Measurements from ENCODE around the gene HINFP.

HINFP gene, protein sequence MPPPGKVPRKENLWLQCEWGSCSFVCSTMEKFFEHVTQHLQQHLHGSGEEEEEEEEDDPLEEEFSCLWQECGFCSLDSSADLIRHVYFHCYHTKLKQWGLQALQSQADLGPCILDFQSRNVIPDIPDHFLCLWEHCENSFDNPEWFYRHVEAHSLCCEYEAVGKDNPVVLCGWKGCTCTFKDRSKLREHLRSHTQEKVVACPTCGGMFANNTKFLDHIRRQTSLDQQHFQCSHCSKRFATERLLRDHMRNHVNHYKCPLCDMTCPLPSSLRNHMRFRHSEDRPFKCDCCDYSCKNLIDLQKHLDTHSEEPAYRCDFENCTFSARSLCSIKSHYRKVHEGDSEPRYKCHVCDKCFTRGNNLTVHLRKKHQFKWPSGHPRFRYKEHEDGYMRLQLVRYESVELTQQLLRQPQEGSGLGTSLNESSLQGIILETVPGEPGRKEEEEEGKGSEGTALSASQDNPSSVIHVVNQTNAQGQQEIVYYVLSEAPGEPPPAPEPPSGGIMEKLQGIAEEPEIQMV

GRCh38 chr11:119121008-119121810 is at the start of gene HINFP:
Gene HINFP (plus strand): TSS chr11:119121580. CDS start chr11:119126945, 5,365 bp downstream.
- DNase-seq (ENCODE audit: low spot score): peak; percentile 94
- FAIRE-seq: peak; percentile 83

DNA sequence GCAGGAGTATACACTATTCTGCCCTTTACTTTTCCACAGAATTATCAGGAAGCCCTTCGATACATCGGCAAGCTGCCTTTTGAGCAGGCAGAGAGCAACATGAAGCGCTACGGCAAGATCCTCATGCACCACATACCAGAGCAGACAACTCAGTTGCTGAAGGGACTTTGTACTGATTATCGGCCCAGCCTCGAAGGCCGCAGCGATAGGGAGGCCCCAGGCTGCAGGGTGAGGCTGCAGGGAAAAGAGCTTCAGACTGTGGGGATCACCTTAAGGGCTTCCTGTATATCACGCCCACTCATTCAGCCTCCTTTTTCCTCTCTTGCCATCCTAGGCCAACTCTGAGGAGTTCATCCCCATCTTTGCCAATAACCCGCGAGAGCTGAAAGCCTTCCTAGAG is 43.5 kb upstream of the HINFP start:
- no peak for FAIRE-seq
- no peak for DNase-seq (ENCODE audit: low spot score)

DNA sequence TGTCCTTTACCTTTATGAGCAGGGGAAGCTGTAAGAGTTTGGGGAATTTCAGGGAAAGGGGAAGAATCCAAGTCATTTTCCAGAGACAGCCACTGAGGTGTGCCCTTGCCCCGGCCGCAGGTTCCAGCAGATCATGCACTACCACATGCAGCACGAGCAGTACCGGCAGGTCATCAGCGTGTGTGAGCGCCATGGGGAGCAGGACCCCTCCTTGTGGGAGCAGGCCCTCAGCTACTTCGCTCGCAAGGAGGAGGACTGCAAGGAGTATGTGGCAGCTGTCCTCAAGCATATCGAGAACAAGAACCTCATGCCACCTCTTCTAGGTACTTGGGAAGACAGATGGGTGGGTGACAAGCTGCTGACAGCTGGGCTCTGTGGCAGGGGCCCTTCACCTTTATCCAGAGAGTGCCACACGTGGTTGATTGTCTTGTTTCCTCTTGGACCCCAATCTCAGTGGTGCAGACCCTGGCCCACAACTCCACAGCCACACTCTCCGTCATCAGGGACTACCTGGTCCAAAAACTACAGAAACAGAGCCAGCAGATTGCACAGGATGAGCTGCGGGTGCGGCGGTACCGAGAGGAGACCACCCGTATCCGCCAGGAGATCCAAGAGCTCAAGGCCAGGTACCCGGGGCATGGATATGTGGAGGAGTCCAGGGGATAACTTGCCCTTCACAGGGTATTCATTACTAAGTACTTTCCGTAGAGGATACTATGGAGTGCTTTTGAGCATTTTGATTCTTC is 42.5 kb upstream of the HINFP start:
- FAIRE-seq (no peak), DNase-seq (ENCODE audit: low spot score) (no peak)

DNA sequence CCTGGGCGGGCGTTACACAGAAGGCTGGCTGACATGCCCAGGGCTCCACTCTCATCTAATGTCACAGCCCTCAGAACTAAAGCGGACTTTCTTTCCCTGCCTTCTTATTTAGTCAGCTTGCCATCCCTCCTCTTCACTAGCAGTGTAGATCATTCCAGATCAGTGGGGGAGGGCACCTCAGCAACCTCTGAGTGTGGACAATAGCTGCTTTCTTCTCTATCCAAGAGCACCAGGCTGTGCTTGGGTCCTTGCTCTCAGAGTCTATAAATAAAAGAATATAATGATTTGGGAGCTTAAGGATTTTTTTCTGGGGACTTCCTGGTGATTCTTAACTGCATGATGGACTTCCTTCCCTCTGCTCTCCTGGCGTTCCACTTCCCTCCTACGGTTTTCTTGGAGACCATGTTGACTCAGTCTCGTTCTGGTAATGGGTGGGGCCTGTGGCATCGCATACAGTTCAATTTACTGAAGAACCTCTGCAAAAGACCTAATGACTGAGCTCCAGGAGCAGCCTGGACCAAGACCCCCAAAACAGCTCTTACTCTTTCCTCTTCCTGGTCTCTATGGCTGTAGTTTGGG is 39.6 kb upstream of the HINFP start:
- no peak for DNase-seq (ENCODE audit: low spot score)
- no peak for FAIRE-seq

GRCh38 chr11:119084663-119085436 is 36.5 kb upstream of the HINFP start, which contains the start of gene HMBS:
Gene HMBS (plus strand): TSS chr11:119084881. CDS start chr11:119085034, 153 bp downstream.
- FAIRE-seq (peak; percentile 56), DNase-seq (ENCODE audit: low spot score) (peak; percentile 78)

DNA sequence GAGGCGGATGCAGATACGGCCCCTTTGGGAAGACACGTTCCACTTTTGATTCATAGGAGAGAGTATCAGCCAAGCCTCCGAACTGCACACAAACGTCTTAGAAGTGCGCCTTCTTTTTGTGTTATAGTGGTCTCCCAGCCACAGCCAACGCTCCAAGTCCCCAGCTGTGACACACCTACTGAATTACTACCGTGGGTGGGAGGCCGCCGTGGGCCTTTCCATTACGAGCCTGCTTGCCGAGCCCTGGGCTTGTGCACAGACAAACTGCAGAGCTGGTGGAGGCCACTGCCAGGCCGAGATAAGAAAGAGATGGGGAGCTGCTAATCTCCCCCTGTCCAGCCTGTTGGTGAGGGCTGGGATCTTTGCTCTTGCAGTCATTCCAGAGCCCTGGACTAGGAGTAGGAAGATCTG is 35.9 kb upstream of the HINFP start:
- DNase-seq (ENCODE audit: low spot score) (no peak), FAIRE-seq (no peak)

DNA sequence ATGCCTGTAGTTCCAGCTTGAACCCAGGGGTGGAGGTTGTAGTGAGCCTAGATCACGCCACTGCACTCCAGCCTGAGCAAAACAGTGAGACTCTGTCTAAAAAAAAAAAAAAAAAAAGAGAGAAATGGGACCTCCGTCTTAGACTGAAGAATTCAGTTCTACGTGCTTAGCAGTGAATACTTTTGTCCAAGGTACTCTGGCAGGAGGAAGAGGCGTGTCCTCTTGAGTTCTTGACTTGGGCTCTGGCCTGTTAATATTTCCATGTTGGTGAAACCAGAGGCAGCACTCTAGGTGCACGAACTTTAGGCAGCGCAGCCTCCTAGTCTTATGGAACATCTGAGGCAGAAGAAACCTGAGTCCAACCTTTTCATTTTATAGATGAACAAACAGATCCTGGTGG is 34.3 kb upstream of the HINFP start:
- DNase-seq (ENCODE audit: low spot score) (no peak), FAIRE-seq (no peak)

DNA sequence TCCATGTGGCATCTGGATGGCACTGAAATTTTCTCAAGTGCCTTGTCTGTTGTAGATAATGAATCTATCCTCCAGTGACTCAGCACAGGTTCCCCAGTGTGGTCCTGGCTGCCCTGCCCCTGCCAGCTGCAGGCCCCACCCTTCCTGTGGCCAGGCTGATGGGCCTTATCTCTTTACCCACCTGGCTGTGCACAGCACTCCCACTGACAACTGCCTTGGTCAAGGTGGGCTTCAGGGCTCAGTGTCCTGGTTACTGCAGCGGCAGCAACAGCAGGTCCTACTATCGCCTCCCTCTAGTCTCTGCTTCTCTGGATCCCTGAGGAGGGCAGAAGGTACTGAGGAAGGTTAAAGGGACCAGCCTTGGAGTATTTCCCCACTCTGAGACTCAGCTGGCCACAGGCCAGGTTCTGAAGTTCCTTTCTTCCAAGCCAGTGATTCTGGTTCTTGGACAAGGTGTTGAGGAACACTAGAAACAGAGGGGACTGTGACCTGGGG is 33.6 kb upstream of the HINFP start:
- DNase-seq (ENCODE audit: low spot score) (no peak), FAIRE-seq (no peak)

GRCh38 chr11:119088406-119088805 is 33.0 kb upstream of the HINFP start:
- DNase-seq (ENCODE audit: low spot score) (no peak), FAIRE-seq (no peak)

DNA sequence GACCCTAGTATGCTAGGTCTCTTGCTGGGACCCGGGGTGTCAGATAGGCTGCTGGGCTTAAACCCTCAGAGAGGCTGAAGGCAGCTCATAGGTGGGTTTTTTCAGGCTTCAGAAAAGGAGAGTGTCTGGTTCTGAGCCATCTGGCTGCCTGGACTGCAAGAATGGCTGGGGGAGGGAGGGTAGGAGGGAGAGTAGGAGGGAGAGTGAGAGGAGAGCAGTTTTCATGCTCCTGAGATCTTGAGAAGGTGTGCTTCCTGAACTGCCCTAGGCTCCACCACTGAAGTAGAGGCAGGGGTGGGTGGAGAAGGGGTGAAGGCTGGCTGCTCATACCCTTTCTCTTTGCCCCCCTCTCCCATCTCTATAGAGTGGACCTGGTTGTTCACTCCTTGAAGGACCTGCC is 32.1 kb upstream of the HINFP start:
- DNase-seq (ENCODE audit: low spot score) (no peak), FAIRE-seq (no peak)

DNA sequence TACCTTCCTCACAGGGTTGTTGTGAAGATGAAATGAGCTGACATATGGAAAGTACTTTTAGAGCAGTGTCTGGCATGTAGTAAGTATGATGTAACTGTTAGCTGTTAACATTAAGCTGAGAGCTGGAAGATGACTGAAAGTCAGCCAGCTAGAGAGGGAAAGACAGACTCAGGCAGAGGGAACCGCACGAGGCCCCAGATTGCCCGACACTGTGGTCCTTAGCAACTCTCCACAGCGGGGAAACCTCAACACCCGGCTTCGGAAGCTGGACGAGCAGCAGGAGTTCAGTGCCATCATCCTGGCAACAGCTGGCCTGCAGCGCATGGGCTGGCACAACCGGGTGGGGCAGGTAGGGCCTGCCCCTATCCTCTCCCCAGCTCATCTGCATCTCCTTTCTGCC is 30.2 kb upstream of the HINFP start:
- DNase-seq (ENCODE audit: low spot score): no peak
- FAIRE-seq: no peak

GRCh38 chr11:119091966-119092879 is 29.2 kb upstream of the HINFP start:
- FAIRE-seq: no peak
- no peak for DNase-seq (ENCODE audit: low spot score)

DNA sequence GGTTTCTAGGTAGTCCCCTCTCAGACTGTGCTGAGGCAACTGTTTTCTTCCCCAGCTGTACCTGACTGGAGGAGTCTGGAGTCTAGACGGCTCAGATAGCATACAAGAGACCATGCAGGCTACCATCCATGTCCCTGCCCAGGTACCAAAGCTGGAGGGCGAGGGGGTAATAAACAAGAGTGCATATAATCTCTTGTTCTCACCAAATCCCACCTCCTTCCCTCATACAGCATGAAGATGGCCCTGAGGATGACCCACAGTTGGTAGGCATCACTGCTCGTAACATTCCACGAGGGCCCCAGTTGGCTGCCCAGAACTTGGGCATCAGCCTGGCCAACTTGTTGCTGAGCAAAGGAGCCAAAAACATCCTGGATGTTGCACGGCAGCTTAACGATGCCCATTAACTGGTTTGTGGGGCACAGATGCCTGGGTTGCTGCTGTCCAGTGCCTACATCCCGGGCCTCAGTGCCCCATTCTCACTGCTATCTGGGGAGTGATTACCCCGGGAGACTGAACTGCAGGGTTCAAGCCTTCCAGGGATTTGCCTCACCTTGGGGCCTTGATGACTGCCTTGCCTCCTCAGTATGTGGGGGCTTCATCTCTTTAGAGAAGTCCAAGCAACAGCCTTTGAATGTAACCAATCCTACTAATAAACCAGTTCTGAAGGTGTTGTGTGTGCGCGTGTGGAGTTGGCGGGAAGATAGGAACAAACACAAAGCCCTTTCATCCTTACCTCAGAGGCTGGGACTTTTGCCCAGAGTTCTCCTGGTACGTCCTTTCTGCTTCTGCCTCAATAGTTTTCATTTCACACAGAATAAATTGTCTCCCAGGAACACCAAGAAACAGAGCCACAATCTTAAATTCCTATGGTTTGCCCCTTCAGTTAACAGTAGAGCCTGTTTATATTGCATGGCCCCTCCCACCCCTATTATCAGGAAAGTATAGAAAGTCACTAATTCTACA is 28.2 kb upstream of the HINFP start:
- DNase-seq (ENCODE audit: low spot score) (no peak), FAIRE-seq (no peak)

GRCh38 chr11:119093942-119094815 is 27.2 kb upstream of the HINFP start:
- DNase-seq (ENCODE audit: low spot score) (no peak), FAIRE-seq (no peak)

DNA sequence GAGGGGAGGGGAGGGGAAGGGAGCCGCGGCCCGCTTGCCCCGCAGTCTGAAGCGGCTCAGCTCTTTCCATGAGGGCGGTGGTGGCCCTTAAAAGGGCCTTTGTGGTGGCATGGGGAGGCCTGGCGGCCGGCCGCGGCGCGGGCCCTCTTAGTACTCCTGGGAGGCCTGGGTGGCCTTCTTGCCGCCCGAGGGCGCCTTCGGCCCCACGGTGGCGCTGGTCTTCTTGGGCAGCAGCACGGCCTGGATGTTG is 26.6 kb upstream of the HINFP start:
- DNase-seq (ENCODE audit: low spot score) (no peak), FAIRE-seq (no peak)

DNA sequence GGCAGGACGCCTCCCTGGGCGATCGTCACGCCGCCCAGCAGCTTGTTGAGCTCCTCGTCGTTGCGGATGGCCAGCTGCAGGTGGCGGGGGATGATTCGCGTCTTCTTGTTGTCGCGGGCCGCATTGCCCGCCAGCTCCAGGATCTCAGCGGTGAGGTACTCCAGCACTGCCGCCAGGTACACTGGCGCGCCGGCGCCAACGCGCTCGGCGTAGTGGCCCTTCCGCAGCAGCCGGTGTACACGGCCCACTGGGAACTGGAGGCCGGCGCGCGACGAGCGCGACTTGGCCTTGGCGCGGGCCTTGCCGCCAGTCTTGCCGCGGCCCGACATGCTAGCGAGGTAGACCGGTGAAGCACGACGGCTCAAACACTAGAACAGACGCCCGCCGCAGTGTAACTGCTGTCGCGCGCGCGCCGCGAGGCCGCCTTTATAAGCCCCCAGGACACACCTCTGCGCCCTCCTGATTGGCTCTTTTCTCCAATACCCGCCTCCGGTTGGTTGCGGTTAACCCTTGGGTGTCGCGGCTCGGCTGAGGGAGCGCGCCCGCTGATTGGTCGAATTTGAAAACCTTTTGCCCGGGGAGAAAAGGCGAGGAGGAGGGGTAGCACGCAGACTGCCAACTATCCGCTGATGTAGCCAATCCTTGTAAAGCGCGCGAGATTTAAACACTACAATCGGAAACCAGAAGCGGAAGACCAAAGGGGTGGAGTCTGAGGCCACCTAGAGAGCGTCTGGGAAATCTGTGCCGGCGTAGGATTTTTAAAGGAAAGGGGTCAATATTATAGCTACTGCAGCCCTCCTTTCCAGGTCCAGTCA is 26.1 kb upstream of the HINFP start:
- FAIRE-seq (peak; percentile 93), DNase-seq (ENCODE audit: low spot score) (peak; percentile 98)

Data from RCC 7860 (cell line).